Esophagus muscularis mucosa (tissue), 4 donors: ENCODE measurements around the gene ADGRA1. TPM values are rescaled to one million over a fixed set of nuclear protein-coding genes. Genes with fewer than 3 reads are reported as not detected.

Experiments used
- DNase-seq: peaks from one replicate; pipeline ENCODE4 v3.0.0-alpha.2; 2017; ENCODE audit errors: extremely low spot score
- H3K27ac ChIP-seq, 4 donors: fragments of 200-600 bp; sonication (generic); replicated peaks in 1 of 4; 1 replicate in 3 of 4; 2 replicates in 1 of 4; pipeline ENCODE4 v1.5.1; 2016 to 2019; ENCODE audit warnings: mild to moderate bottlenecking in 1 of 4
- H3K27me3 ChIP-seq, 4 donors: fragments of 200-600 bp; sonication (generic); one replicate each; pipeline versions ENCODE4 v1.5.1 to v1.6.0; 2016 to 2019
- H3K36me3 ChIP-seq, 4 donors: fragments of 200-600 bp; sonication (generic); one replicate each; pipeline ENCODE4 v1.5.1; 2016 to 2019
- H3K4me1 ChIP-seq, 4 donors: fragments of 200-600 bp; sonication (generic); one replicate each; pipeline ENCODE4 v1.5.1; 2016 to 2019
- H3K4me3 ChIP-seq, 4 donors: fragments of 200-600 bp; sonication (generic); 1 replicate in 2 of 4; 2 replicates in 2 of 4; pipeline ENCODE4 v1.5.1; 2016 to 2019; ENCODE audit warnings: mild to moderate bottlenecking in 4 of 4, moderate library complexity in 1 of 4
- H3K9me3 ChIP-seq, 4 donors: fragments of 200-600 bp; sonication (generic); 1 replicate in 3 of 4; 2 replicates in 1 of 4; pipeline ENCODE4 v1.5.1; 2016 to 2019
- EP300 ChIP-seq: sonication (generic); formaldehyde crosslinking; IDR thresholded peaks from one replicate; pipeline ENCODE4 v1.6.1; 2017; ENCODE audit warnings: antibody characterized with exemption
- POLR2A ChIP-seq: fragments of 450-650 bp; IDR thresholded peaks from one replicate; pipeline ENCODE4 v1.6.1; 2017; ENCODE audit warnings: antibody characterized with exemption, moderate library complexity, mild to moderate bottlenecking, low read depth
- POLR2AphosphoS5 ChIP-seq, 2 donors: sonication (generic); formaldehyde crosslinking; IDR thresholded peaks; one replicate each; pipeline ENCODE4 v1.6.1; 2017; ENCODE audit warnings: antibody characterized with exemption in 2 of 2
- WGBS: methylation state at CpG from one replicate; pipeline ENCODE4 v1.1.5; 2018; 5-methylcytosine and 5-hydroxymethylcytosine counted together
- intact Hi-C: fragments of 100-400 bp; cut with DNase I; formaldehyde crosslinking; loops from one replicate; pipeline ENCODE4 v1.15.1; 2023
- total RNA-seq, 4 donors: library from RNA; depleted of rRNA; stranded (reverse); fragments of >200 nt; gene quantifications; one replicate each; pipeline versions ENCODE4 v1.1.0 to v1.2.1, GENCODE V29; 2016
- TF ChIP-seq, protein P1 (sequence below), 3 experiments: fragments of 200-600 bp in 2 of 3; fragments of 450-650 bp in 1 of 3; sonication (generic) in 2 of 3; IDR thresholded peaks; one replicate each; pipeline ENCODE4 v1.5.1; 2017 to 2019; ENCODE audit warnings: antibody characterized with exemption in 3 of 3, mild to moderate bottlenecking in 2 of 3, moderate library complexity in 1 of 3

Gene ADGRA1
- total RNA-seq, 4 donors from 2014 or later = under 0.01 to 0.06 TPM; not detected in 2

DNA sequence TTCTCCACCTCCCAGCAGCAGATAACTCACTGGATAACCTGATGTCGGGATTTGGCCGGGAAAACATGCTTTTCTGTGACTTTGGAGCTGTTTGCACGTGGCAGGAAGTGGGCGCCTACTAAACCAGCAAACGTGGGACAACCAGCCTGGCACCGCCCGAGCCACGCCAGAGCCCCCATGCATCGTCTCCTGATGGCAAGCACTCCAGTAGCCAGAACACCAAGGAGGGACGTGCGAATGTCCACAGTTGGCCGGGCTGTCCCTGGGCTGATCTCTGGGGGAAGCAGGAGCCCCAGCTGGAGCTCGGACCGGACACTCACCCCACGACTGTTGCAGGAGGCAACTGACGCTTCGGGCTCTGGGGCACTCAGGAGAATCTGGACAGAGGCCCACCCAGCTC, 7.1 kb downstream of the ADGRA1 start:
- Histone ChIP-seq H3K27ac (no peak overlapping the region), H3K4me3 (no peak overlapping the region), H3K9me3 (no peaks in the 10 kb centered on the region), H3K27me3 (peaks cover 0 to 80% (median 4%) of the 10 kb centered on the region in 4 donors), H3K4me1 (no peaks in the 10 kb centered on the region), H3K36me3 (no peaks in the 10 kb centered on the region)
- 84% methylated on average over 6 of the region's 17 CpGs for WGBS
- TF ChIP-seq EP300 = no peak
- TF ChIP-seq POLR2AphosphoS5 (IDR thresholded peaks at IDR 0.05) = no peak
- TF ChIP-seq, protein P1, sequence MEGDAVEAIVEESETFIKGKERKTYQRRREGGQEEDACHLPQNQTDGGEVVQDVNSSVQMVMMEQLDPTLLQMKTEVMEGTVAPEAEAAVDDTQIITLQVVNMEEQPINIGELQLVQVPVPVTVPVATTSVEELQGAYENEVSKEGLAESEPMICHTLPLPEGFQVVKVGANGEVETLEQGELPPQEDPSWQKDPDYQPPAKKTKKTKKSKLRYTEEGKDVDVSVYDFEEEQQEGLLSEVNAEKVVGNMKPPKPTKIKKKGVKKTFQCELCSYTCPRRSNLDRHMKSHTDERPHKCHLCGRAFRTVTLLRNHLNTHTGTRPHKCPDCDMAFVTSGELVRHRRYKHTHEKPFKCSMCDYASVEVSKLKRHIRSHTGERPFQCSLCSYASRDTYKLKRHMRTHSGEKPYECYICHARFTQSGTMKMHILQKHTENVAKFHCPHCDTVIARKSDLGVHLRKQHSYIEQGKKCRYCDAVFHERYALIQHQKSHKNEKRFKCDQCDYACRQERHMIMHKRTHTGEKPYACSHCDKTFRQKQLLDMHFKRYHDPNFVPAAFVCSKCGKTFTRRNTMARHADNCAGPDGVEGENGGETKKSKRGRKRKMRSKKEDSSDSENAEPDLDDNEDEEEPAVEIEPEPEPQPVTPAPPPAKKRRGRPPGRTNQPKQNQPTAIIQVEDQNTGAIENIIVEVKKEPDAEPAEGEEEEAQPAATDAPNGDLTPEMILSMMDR (IDR thresholded peaks at IDR 0.05) = no peak
- intact Hi-C loops = no loop called here
- no peak for DNase-seq

DNA sequence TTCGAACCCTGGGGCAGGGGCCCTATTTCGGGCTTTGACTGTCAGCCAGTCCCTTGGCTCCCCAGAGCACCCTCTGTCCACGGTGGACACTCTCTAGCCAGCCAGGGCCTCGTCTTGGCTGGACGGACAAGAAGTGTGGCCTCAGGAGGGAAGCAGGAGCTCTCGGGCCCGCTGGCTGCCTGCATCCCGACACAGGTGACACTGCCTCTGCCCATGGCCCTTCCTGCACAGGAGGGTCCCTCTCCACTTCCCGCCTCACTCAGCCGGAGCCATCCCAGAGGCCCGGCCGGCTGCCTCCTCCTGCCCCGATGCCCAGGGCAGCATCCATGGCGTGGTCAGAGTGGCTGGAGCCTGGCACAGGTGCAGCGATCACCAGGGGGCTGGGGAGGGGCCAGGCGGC, 7.9 kb downstream of the ADGRA1 start:
- H3K9me3 ChIP-seq = no peaks in the 10 kb centered on the region
- no peak overlapping the region for H3K27ac ChIP-seq
- no peaks in the 10 kb centered on the region for H3K4me1 ChIP-seq
- intact Hi-C loops = no loop called here
- WGBS = 81% methylated on average over 3 of the region's 16 CpGs
- no peak for DNase-seq
- no peak overlapping the region for H3K4me3 ChIP-seq
- peaks cover 0 to 80% (median 0%) of the 10 kb centered on the region in 4 donors for H3K27me3 ChIP-seq
- TF ChIP-seq, protein P1 (IDR thresholded peaks at IDR 0.05) = no peak
- H3K36me3 ChIP-seq = no peaks in the 10 kb centered on the region

DNA sequence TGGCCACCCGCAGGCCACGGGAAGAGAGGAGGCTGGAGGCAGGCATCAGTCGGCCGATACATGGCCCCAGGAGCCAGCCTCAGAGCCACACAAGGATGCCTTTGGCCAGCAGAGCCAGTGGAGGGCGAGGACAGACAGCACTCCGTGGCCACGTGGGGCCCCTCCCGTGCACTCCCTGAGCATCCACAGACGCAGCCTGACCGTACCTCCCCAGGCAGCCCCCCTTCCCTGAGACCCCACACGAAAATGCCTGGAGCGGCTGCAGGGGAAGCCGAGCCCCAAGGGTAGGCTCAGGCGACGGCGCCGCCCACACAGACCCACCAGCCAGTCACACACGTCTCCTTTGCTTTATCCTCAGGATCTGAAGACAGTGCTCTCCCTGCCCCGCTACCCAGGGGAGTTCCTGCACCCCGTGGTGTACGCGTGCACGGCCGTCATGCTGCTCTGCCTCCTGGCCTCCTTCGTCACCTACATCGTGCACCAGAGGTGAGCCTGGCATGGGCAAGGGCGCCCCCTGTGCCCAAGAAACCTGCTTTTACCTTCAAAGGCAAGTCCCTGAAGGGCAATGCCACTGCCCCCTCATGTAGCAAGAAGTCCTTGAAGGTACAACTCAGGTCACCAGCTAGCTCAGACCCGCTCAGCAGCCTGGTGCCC, 9.0 kb downstream of the ADGRA1 start:
- Histone ChIP-seq H3K27ac (no peak overlapping the region), H3K9me3 (no peaks in the 10 kb centered on the region), H3K27me3 (peaks cover 0 to 80% (median 1%) of the 10 kb centered on the region in 4 donors), H3K4me3 (no peak overlapping the region), H3K36me3 (no peaks in the 10 kb centered on the region), H3K4me1 (peaks cover 0 to 6% (median 5%) of the 10 kb centered on the region in 4 donors)
- intact Hi-C loops = no loop called here
- no peak for DNase-seq
- WGBS = 59% methylated on average over 19 of the region's 28 CpGs
- TF ChIP-seq EP300 = no peak

DNA sequence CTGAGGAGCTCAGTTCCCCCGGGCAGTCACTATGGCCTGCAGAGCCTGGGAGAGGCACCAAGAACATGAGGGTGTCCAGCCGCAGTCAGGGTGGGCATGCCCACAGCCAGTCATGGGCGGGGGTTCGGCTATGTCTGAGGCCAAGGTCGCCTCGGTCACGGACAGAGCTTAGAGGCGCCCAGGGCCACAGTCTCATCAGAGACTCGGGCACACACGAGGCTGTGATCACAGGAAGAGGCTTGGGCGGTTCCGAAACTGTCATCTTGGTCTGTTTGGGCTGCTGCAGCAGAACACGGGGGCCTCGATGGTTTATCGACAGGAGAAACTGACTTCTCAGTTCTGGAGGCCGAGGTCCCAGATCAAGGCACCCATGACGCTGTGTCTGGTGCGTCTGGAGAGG, 9.7 kb downstream of the ADGRA1 start:
- Histone ChIP-seq H3K27ac (no peak overlapping the region), H3K4me3 (no peak overlapping the region), H3K36me3 (no peaks in the 10 kb centered on the region), H3K9me3 (no peaks in the 10 kb centered on the region), H3K4me1 (peaks cover 0 to 6% (median 5%) of the 10 kb centered on the region in 4 donors), H3K27me3 (peaks cover 0 to 83% (median 1%) of the 10 kb centered on the region in 4 donors)
- intact Hi-C loops = no loop called here
- TF ChIP-seq POLR2A (no peak), EP300 (no peak), POLR2AphosphoS5 (IDR thresholded peaks at IDR 0.05) (no peak)
- TF ChIP-seq, protein P1 (IDR thresholded peaks at IDR 0.05) = no peak
- 85% methylated on average over 12 of the region's 18 CpGs for WGBS
- no peak for DNase-seq

DNA sequence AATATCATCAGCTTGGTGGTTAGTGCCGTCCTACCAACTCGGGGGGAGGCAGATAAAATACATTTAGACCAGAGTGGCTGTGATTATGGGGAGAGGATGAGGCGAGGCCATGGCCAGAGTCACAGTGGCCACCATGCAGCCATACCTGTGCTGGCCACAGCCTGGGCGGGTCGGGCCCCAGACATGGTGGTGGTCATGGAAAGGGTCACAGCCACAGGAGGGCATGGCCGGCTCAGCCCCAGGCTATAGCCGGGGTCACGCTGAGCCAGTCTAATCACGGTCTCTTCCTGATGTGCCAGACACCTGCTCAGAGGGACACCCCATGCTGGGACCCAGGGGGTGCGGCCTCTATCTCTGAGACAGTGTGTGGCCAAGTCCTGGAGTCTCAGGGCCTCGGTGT, 10.2 kb downstream of the ADGRA1 start:
- Histone ChIP-seq H3K27ac (no peak overlapping the region), H3K36me3 (no peaks in the 10 kb centered on the region), H3K27me3 (peaks cover 0 to 88% (median 1%) of the 10 kb centered on the region in 4 donors), H3K4me1 (peaks cover 0 to 6% (median 5%) of the 10 kb centered on the region in 4 donors), H3K9me3 (no peaks in the 10 kb centered on the region), H3K4me3 (no peak overlapping the region)
- DNase-seq = no peak
- TF ChIP-seq, protein P1 (IDR thresholded peaks at IDR 0.05) = no peak
- intact Hi-C loops = no loop called here
- WGBS = 85% methylated on average over 11 of the region's 11 CpGs
